SH-SY5Y (cell line): ENCODE data around the gene PAPLN.

Source experiments
- GATA2 ChIP-seq: IDR thresholded peaks from 2 replicates; pipeline ENCODE4 v1.6.1; 2011; ENCODE audit warnings: mild to moderate bottlenecking, low read depth, low read length
- GATA3 ChIP-seq: IDR thresholded peaks from 2 replicates; pipeline ENCODE4 v1.6.1; 2011; ENCODE audit warnings: low read depth, mild to moderate bottlenecking, low read length, moderate library complexity

GRCh38 chr14:73265721-73266046 is 28.4 kb downstream of the PAPLN start:
- TF ChIP-seq GATA2 (no peak), GATA3 (no peak)
